NK-92 treated with Interleukin-12 subunit alpha and Interleukin-12 subunit beta, amount 100 ng/mL, for 24 hours (cell line): ENCODE measurements around the gene IRAK1BP1.
"Not testable (repeated sequence)": the region's sequence is repeated elsewhere in the genome, so short reads cannot be mapped to it uniquely, and the experiment has no call there.

Source experiments
- DNase-seq: peaks from one replicate; lab custom pipeline; 2025; lab: John Stamatoyannopoulos, UW

Gene IRAK1BP1, protein sequence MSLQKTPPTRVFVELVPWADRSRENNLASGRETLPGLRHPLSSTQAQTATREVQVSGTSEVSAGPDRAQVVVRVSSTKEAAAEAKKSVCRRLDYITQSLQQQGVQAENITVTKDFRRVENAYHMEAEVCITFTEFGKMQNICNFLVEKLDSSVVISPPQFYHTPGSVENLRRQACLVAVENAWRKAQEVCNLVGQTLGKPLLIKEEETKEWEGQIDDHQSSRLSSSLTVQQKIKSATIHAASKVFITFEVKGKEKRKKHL

DNA sequence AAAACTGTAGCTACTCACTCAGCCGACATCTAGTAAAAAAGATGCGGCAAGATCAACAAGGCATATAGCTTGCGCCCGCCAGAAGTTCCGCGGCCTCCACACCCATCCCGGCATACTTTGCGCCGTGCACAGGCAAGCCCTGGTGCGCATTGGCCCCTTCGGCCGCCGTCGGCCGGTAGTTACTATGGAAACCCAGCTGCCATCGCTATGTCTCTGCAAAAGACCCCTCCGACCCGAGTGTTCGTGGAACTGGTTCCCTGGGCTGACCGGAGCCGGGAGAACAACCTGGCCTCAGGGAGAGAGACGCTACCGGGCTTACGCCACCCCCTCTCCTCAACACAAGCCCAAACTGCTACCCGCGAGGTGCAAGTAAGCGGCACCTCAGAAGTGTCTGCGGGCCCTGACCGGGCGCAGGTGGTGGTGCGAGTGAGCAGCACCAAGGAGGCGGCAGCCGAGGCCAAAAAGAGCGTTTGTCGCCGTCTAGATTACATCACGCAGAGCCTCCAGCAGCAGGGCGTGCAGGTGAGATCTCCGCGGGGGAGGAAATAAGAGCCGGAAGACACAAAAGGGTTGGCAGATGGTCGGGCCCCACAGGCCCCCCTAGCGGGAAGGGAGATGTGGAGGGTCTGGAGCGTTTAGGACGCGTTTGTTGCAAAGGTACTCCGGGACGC lies at the start of gene IRAK1BP1:
Gene IRAK1BP1 (plus strand): TSS at position 182 of the 671 bp plus-strand sequence. CDS start 26 bp downstream, at position 208.
- peak; percentile 58 for DNase-seq

DNA sequence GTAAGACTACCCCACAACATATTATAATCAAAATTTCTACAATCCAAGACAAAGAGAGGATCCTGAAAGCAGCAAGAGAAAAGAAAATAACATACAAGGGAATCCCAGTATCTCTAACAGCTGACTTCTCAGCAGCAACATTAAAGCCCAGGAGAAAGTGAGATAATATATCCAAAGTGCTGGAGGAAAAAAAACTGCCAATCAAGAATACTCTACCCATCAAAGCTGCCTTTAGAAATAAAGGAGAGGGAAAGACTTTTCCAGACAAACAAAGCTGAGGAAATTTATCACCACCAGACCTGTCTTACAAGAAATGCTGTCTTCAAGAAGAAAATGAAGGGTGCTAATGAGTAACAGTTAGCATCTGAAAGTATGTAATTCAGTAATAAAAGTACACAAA lies 43.3 kb upstream of the IRAK1BP1 start:
- no peak for DNase-seq

DNA sequence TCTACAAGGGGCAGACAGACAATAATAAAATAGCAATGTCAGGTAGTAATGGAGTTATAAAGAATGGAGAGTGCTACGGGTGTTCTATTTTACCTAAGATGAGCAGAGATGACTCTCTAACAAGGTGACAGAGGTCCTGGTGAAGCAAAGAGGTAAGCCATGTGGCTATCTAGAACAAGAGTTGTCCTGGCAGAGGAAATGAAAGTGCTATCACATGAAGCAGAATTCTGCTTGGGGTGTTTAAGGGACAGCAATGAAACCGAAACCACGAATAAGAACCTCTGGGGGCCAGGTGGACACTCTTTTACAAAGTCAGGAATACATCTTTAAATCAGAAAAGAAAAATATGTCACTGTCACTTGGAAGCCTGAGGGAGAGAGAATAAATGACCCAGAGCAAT lies 37.9 kb upstream of the IRAK1BP1 start:
- no peak for DNase-seq

DNA sequence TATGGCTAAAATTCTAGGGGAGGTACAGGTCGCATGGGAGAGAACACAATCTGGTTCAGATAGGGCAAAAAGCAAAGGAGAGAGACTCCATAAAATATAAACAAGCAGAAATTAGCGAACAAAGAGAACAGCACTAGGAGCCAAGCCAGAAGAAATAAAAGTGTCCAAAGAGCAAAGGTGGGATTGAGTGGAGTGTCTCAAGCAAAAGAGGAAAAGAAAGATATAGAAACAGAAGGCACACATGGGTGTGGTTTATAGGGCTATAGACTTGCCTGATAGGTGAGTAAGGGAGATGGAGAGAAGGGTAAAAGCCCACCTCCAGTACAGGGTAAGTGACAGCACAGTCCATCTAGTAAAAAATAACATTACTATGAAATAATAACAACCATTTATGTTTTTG lies 36.5 kb upstream of the IRAK1BP1 start:
- DNase-seq = no peak

DNA sequence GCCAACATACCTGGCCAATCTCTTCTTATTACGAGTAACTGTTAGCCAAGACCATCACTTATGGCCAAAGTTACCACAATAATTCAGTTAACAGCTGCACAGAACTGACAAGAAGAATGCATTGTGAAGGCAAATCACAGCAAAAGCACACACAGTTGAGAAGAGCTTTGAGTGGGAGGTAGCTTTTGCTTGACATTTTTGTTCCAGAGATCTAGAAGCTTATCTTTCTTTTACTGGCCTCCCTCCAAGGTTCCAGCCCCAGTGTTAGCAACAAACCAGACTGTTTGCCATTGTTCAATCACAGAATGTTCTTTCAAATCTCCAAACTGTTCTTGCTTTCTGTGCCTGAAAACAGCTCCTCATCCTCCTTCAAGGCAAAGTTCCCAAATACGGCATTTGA lies 35.9 kb upstream of the IRAK1BP1 start:
- no peak for DNase-seq

DNA sequence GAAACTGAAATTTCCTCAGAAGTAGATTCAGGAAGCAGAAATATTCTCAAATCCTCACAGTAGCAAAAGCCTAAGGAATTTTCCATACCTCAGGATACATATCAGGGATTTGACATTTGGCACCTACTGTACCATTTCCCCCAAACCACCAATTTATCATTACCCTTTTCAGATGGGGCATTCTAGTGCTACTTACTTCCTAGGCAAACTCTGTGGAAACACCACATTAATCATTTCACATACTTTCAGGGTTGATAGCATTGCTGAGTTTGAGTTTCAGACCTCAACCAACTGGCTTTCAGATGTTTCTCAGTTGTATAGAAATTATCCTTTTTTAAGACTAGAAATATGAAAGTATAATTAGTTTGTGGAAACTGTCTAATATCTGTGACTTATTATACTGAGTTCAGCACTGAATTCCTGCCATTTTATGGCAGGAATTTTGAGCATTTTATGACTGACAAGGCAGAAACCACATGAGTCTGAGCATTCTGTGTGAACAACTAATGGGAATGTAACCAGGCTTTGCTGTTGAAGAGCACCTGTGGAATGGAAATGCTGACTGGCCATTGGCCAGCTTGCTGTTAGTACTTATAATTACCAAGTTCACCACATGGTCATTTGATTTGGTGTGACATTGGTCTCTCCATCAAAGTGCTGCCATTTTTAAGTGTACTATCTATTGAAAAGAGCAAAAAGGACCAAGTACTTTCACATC lies 35.1 kb upstream of the IRAK1BP1 start:
- no peak for DNase-seq

DNA sequence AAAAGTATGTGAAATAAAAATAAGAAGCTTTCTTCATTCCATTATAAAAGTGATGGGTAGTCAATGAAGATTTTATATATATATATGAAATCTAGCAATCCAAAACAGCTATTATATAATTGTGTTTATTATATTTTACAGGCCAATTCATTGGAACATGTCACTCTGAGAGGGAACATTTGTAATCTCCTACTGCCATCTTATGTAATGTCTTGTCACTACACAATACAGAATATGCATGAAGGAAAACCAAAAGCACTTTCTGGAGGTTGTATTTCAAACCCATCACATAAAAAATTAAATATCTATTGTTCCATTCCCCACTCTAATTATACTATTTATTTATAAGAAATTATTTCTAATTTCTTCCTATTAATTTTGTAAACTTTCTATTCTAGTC lies 31.5 kb upstream of the IRAK1BP1 start:
- no peak for DNase-seq

DNA sequence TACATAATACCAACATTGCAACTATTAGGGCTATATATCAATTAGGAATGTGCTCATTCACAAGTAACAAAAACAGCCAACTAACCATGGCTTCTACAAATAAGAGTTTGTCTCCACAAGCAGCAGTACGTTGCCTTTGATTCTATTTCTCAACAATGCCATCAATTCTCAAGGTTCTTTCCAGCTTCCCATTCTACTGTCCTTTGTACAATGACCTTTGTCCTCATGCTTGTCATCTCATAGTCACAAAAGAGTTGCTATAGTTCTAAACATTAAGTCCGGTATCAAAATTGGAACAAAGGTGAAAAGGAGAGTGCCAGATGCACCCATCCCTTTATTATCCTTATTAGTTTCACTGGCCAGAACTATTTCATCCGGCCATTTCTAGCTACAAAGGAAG lies 30.8 kb upstream of the IRAK1BP1 start:
- no peak for DNase-seq

DNA sequence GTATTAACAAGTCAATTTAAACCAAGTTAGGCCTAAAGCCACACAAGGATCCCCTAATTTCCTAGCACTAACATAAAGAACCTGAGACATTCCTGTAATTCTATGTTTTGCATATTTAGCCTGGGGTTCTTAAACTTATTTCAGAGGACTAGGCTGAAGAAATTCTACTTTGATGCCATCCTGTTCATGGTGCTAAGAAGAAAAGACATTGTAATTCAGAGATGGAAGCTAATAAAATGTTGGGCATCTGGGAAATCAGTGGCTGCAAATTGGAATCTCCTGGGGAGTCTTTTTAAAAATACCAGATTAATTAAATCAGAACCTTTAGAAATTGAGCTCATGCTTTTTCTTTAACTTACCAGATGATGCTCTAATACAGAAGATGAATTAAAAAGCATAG lies 26.2 kb upstream of the IRAK1BP1 start:
- DNase-seq = no peak

DNA sequence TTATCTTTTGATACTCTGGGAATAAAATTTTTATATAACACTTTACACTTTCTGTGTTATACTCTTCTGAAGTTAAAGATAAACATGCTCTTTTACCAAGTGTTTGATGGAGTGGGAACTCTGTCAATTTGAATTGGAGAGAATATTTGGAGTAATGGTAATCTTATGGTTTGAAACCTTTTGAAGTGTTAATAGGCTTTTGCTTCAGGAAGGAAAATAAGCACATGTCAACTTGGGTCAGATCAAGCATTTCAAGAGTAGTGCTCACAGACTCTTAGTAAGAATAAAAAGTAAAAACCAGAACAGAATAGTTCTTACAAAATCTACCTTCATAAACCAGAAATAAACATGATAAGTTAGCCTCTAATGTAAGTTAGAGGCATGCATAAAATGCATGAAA lies 24.4 kb upstream of the IRAK1BP1 start:
- DNase-seq = no peak

DNA sequence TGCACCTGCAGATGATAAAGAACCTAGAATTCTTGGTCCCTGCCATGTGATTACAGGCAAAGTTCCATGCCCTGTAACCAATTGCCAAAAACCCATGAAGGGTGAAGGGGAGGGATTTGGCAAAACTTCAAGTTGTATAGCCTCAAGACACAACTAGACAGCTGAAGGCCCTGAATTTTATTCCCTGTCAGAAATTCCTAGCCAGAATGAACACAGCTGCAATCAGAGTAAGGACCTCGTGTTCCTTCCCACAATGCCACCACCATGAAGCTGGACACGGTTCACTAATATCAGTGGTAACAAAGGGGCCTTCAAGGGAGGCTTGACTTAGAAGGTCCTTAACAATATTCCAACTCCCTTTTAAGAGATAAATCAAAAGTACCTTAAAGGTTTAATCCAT lies 22.5 kb upstream of the IRAK1BP1 start:
- no peak for DNase-seq

DNA sequence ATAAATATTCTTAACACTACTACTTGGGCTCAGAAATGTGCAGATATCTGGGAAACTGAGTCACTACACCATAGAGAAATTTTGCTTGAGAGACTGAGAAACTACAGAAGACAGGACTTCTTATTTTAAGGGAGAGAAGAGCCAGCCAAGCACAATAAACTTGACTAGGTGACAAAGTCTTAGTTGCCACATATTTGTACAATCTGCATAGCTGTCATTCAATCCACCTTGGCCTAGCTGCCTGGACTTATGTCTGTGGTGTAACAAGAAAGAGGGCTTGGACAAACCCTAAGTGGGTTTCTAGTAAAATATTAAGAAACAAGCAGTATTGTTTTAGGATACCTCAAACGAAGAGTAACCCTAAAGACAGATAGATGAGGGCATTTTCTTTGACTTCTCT lies 21.8 kb upstream of the IRAK1BP1 start:
- no peak for DNase-seq

DNA sequence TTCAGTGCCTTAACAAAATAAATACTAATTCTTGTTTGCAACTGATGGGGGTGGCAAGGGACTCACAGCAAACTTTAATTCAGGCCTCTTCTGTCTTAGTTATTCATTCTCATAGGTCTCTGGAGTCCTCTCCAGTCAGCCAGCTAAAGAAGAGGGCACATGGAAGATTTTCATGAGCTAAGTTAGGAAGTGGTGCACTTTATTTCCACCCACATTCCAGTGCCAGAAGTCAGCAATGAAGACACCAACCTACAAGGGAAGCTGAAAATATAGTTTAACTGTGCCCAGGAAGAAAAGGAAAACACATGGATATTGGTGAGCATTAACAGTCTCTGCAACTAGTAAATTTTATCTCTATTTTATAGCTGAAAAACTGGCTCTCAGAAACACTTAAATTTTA lies 16.7 kb upstream of the IRAK1BP1 start:
- no peak for DNase-seq

DNA sequence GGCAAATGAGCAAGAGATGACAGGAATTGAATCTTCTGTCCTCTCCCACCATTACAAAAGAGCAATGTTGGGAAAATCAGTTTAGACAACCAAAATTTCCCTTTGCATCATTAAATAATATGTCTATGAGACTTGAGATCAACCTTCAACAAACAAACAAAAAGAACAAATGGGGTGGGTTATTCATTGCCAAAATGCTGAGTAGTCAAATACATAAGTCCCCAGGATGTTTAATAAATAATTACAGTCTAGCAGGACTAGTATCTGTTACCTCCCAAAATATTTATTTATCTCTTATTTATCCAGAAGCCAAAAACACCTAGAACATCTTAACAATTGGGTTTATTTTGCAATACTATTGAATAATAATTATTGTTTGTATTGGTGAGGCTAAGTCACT lies 16.2 kb upstream of the IRAK1BP1 start:
- DNase-seq = no peak

DNA sequence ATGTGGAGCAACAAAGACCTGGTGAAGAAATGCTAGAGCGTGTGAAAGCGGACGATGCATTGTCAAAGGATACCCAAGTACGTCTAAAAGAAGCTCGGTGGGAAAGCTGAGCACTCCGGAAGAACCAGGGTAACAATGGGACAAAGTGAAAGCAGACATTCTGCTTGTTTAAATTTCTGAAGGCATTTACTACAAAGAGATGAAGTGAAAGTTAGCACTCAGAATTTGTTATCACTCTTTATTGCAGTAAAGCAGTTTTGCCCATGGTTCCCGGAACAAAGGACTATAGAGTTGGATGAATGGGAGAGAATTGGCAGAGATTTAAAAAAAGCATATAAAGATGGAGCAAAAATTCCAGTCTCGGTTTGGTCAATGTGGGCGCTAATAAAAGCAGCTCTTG lies 12.8 kb upstream of the IRAK1BP1 start:
- DNase-seq = no peak

DNA sequence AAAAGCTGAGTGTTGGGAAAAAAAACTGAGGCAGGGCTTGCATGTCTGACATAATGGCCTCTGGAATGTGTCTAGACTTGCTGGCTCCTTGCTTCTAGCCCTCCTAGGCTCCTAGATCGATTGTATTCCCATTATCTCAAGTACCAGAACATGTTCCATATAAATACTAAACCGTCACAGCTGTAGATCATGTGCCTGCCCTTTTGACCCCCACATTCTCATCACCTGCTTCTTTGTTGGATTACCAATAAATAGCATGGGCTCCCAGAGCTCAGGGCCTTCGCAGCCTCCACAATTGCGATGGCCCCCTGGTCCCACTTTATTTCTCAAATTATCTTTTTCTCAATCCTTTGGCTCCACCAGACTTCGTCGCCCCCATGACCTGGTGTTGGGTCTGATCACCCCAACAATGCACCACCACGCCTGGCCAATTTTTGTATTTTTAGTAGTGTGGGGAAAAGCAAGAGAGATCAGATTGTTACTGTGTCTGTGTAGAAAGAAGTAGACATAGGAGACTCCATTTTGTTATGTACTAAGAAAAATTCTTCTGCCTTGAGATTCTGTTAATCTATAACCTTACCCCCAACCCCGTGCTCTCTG lies 8.9 kb upstream of the IRAK1BP1 start:
- not testable (repeated sequence) for DNase-seq

DNA sequence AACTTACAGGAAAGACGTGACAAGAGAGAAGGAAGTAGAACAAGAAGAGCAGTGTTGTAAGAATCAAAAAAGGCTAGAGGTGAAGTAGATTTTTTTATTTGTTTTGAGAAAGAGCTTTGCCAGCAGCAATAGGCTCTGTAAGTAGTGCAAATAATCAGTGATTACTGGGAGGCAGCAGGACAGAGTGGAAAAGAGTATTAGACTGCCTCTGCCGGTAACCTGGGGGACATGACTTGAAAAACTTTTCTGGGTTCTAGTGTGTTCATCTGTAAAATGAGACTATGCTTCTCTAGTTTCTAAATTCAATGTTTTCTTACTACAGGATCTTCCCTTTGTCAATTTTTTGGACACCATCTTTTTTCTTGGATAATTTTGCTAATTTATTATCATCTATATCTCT lies 5.8 kb upstream of the IRAK1BP1 start:
- DNase-seq = no peak

DNA sequence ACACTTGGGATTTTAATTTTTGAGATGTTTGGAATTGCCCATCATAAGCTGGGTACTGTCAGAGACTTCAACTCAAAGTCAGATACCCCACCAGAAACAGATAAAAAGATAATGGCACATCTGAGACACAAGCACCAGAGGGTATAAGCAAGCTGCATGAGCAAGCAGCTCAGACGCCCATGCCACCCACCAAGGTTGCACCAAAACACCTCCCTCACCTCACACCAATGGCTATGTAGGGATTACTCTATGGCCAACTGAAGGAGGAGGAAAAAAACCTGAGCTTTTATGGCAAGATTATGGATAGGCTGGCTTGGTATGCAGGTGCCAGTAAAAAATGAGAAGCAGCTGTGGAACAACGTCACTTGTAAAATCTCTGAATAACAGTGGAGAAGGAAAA lies 3.8 kb upstream of the IRAK1BP1 start:
- no peak for DNase-seq

DNA sequence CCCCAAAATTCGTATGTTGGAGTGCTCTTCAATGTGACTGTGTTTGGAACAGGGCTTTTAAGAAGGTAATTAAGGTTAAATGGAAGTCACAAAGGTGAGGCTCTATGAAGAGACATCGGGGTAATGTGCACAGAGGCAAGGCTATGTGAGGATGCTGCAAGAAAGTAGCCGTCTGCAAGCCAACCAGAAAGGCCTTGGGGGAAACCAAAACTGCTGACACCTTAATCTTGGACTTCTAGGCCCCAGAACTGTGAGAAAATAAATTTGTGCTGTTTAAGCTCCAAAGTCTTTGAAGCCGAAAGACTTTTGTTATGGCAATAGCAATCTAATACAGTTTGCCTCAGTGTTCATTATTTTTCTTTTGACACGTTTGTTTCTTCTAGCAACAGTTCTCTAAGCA lies 2.4 kb upstream of the IRAK1BP1 start:
- no peak for DNase-seq

DNA sequence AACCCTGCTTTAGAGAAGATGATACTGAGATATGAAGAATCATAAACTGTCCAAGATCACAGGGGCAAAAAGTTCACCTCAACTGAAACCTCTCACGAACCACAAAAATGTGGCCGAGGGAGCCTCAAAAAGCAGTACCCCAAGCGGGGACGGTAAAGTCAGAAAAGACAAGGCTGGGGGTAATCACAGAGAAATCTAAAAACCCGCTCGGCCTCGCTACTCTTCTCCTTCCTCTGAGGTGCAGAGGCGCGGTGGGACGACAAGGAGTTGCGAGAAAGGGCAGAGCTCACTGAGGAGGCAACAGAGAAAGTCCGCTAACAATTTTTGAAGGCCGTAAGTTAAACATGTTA lies 356 bp upstream of the IRAK1BP1 start:
- no peak for DNase-seq

DNA sequence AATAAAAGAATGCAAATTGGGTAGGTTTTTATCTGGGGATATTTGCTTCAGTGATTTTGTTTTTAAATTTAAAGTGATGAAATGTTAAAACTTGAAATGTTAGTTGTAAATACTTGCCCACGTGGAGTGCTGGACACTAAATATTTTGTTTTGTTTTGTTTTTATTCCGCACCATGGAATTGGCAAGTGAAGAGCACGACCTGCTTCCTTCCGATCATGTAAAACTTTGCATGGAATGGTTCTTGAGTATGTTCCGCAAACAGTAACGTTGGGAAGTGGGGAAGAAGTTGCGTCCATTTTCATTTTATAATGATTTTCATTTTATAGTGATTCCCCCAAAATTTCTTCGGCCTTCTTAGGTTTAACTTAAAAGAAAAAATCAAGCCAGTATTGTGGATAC lies 765 bp downstream of the IRAK1BP1 start:
- DNase-seq = no peak

DNA sequence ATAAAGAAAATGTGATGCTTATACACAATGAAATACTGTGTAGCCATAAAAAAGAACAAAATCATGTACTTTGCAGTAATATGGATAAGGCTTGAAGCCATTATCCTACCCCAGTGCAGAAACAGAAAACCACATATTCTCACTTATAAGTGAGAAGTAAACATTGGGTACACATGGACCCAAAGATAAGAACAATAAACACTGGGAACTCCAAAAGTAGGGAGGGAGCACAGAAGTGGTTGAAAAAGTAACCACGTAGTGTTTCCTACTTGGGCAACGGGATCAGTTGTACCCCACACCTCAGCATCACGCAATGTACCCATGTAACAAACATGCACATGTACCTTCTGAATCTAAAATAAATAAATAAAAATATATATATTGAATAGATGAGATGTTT lies 8.2 kb downstream of the IRAK1BP1 start:
- no peak for DNase-seq

DNA sequence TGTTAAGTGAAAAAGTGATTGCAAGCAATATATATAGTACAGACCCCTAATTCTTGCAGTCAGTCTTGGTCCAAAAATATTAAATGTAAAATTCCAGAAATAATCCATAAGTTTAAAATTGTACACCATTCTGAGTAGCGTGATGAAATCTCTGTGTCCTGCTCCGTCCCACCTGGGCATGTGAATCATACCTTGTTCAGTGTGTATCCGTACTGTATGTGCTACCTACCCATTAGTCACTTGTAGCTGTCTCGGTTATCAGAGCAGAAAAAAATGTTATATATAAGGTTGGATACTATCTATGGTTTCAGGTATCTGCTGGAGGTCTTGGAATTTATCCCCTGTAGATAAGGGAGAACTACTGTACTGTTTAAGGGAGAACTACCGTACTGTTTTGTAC lies 16.3 kb downstream of the IRAK1BP1 start:
- DNase-seq = no peak
